Hepatocyte (in vitro differentiated cells): Measurements from ENCODE around the gene HRH3. TPM values are rescaled to one million over a fixed set of nuclear protein-coding genes. Genes with fewer than 3 reads are reported as not detected.

Experiments used
- DNase-seq: peaks from one replicate; pipeline ENCODE4 v3.0.0-alpha.2; 2016; ENCODE audit warnings: low spot score
- H2AFZ ChIP-seq: fragments of 200-600 bp; sonication (generic); 2 replicates; pipeline ENCODE4 v1.6.0; 2016; ENCODE audit warnings: antibody characterized with exemption, mild to moderate bottlenecking
- H3K27ac ChIP-seq: fragments of 200-600 bp; sonication (generic); 2 replicates; pipeline ENCODE4 v1.5.1; 2016; ENCODE audit warnings: mild to moderate bottlenecking
- H3K27me3 ChIP-seq: fragments of 200-600 bp; sonication (generic); 2 replicates; pipeline ENCODE4 v1.6.1; 2016
- H3K36me3 ChIP-seq: fragments of 200-600 bp; sonication (generic); replicated peaks from 2 replicates; pipeline ENCODE4 v1.5.1; 2016; ENCODE audit warnings: low read depth; ENCODE audit not compliant: insufficient read depth
- H3K4me1 ChIP-seq: fragments of 200-600 bp; sonication (generic); 2 replicates; pipeline ENCODE4 v1.5.1; 2016; ENCODE audit warnings: mild to moderate bottlenecking, moderate library complexity; ENCODE audit not compliant: insufficient read depth
- H3K4me2 ChIP-seq: fragments of 200-600 bp; sonication (generic); 2 replicates; pipeline ENCODE4 v1.6.0; 2016
- H3K4me3 ChIP-seq: fragments of 200-600 bp; sonication (generic); 2 replicates; pipeline ENCODE4 v1.5.1; 2016; ENCODE audit warnings: mild to moderate bottlenecking
- H3K79me2 ChIP-seq: fragments of 200-600 bp; sonication (generic); 2 replicates; pipeline ENCODE4 v1.6.0; 2017; ENCODE audit warnings: mild to moderate bottlenecking
- H3K9me2 ChIP-seq: fragments of 200-600 bp; sonication (generic); replicated peaks from 2 replicates; pipeline ENCODE4 v1.6.0; 2017; ENCODE audit warnings: mild to moderate bottlenecking; ENCODE audit not compliant: insufficient read depth
- H3K9me3 ChIP-seq: fragments of 200-600 bp; sonication (generic); 2 replicates; pipeline ENCODE4 v1.5.1; 2016; ENCODE audit warnings: low read depth, mild to moderate bottlenecking
- H4K20me1 ChIP-seq: fragments of 200-600 bp; sonication (generic); 2 replicates; pipeline ENCODE4 v1.6.0; 2016; ENCODE audit warnings: mild to moderate bottlenecking; ENCODE audit not compliant: insufficient read depth, poor library complexity, severe bottlenecking
- CTCF ChIP-seq: fragments of 200-600 bp; sonication (generic); IDR thresholded peaks from 2 replicates; pipeline ENCODE4 v1.5.1; 2016; ENCODE audit warnings: antibody characterized with exemption, mild to moderate bottlenecking; ENCODE audit not compliant: poor library complexity
- EZH2 ChIP-seq: fragments of 200-600 bp; sonication (generic); IDR thresholded peaks from 2 replicates; pipeline ENCODE4 v1.6.1; 2016; ENCODE audit warnings: antibody characterized with exemption, mild to moderate bottlenecking, borderline replicate concordance
- EZH2phosphoT487 ChIP-seq: fragments of 200-600 bp; sonication (generic); IDR thresholded peaks from one replicate; pipeline ENCODE4 v1.6.1; 2018; ENCODE audit warnings: antibody characterized with exemption, mild to moderate bottlenecking, low read depth, moderate library complexity; ENCODE audit not compliant: unreplicated experiment, severe bottlenecking
- WGBS: methylation state at CpG from one replicate; pipeline ENCODE4 v1.1.6; 2016; ENCODE audit warnings: low lambda C conversion rate; ENCODE audit errors: missing lambda C conversion rate; 5-methylcytosine and 5-hydroxymethylcytosine counted together
- polyA plus RNA-seq: library from polyadenylated mRNA; unstranded; fragments of >200 nt; fragmentation: Nextera tagmentation; extraction: Ambion mirVana; gene quantifications from 2 replicates; pipeline ENCODE4 v1.2.1, GENCODE V29; 2016
- total RNA-seq: library from RNA; depleted of rRNA; stranded (reverse); fragments of >200 nt; gene quantifications from 2 replicates; pipeline ENCODE4 v1.2.3, GENCODE V29; 2014

Gene HRH3
- total and polyA plus RNA-seq, 2 experiments from 2014 or later, result not detected

DNA sequence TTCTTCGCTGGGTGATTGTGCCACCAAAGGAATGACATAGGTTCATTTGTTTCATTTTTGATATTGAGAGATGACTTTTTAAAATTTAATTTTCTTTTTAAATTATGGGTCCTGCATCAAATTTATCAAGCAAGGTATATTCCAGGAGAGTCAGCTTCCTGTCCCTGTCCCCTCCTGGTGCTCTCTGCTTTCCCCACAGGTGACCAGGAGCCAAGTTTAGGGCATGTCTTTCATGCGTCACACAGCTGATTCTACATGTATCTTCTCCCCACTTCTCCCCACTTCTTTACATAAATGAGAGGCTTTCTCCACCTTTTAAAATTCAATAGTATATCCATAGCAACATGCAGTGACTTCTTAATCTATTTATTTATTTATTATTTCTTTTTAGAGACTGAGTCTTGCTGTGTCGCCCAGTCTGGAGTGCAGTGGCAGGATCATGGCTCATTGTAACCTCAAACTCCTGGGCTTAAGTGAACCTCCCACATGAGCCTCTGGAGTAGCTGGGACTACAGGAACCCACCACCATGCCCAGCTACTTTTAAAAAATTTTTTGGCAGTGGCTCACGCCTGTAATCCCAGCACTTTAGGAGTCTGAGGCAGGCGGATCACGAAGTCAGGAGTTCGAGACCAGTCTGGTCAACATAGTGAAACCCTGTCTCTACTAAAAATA lies 48.3 kb upstream of the HRH3 start:
- H4K20me1 ChIP-seq, result peaks cover 5% of the 10 kb centered on the region

GRCh38 chr20:62267543-62267942 lies 47.5 kb upstream of the HRH3 start:
- TF ChIP-seq CTCF (no peak), EZH2 (no peak)
- Histone ChIP-seq H3K27me3 (no peaks in the 10 kb centered on the region), H3K4me2 (no peak overlapping the region), H3K9me3 (no peaks in the 10 kb centered on the region), H2AFZ (no peak overlapping the region), H3K79me2 (peaks cover 8% of the 10 kb centered on the region), H4K20me1 (peaks cover 5% of the 10 kb centered on the region), H3K4me1 (no peaks in the 10 kb centered on the region), H3K36me3 (no peaks in the 10 kb centered on the region), H3K27ac (no peak overlapping the region), H3K4me3 (no peak overlapping the region), H3K9me2 (no peaks in the 10 kb centered on the region)
- DNase-seq, result no peak
- 93% methylated on average over 10 of the region's 10 CpGs for WGBS

More for the DNA sequence above, 48.3 kb upstream of the HRH3 start:
- no peak for DNase-seq
- Histone ChIP-seq H3K4me1 (no peaks in the 10 kb centered on the region), H3K4me2 (no peak overlapping the region), H3K4me3 (no peak overlapping the region), H3K27ac (no peak overlapping the region), H3K9me3 (no peaks in the 10 kb centered on the region), H3K79me2 (peaks cover 8% of the 10 kb centered on the region), H2AFZ (no peak overlapping the region), H3K9me2 (no peaks in the 10 kb centered on the region), H3K36me3 (no peaks in the 10 kb centered on the region), H3K27me3 (no peaks in the 10 kb centered on the region)
- no peak for TF ChIP-seq EZH2
- TF ChIP-seq EZH2phosphoT487, result no peak
- no peak for TF ChIP-seq CTCF
- WGBS, result 85% methylated on average over 7 of the region's 7 CpGs

- Histone ChIP-seq H3K4me3 (no peak overlapping the region), H3K9me3 (no peaks in the 10 kb centered on the region), H4K20me1 (peaks cover 5% of the 10 kb centered on the region), H3K36me3 (no peaks in the 10 kb centered on the region), H3K4me2 (no peak overlapping the region), H2AFZ (no peak overlapping the region), H3K27ac (no peak overlapping the region), H3K27me3 (no peaks in the 10 kb centered on the region), H3K9me2 (no peaks in the 10 kb centered on the region), H3K4me1 (no peaks in the 10 kb centered on the region), H3K79me2 (peaks cover 8% of the 10 kb centered on the region)
- TF ChIP-seq EZH2, result no peak
- no peak for TF ChIP-seq CTCF
- no peak for TF ChIP-seq EZH2phosphoT487
- no peak for DNase-seq
- 97% methylated on average over 13 of the region's 13 CpGs for WGBS
These were observed 46.8 kb upstream of the HRH3 start for GRCh38 chr20:62266851-62267250.
